ENCODE results near the gene SIVA1.

Gene SIVA1

GRCh38 chr14:104788161-104788818 is 35.3 kb downstream of the SIVA1 start:
- no peaks in the 10 kb centered on the region; the same call in 1 of the 2 replicates for H3K79me2 ChIP-seq (ENCODE audit: insufficient read depth, low read length)
- no peak overlapping the region for H3K9ac ChIP-seq (ENCODE audit: low read length)
- H3K27ac ChIP-seq (ENCODE audit: low read depth, low read length): no peak overlapping the region
- H3K9me2 ChIP-seq (replicated peaks; ENCODE audit: insufficient read depth, low read length): no peaks in the 10 kb centered on the region
- no peaks in the 10 kb centered on the region for H3K27me3 ChIP-seq (ENCODE audit: low read length)
- H3K4me3 ChIP-seq (ENCODE audit: insufficient read depth, low read length, poor library complexity, severe bottlenecking): no peak overlapping the region
- no peaks in the 10 kb centered on the region for H4K20me1 ChIP-seq (ENCODE audit: low read depth, low read length)
- TF ChIP-seq EZH2phosphoT487 (conservative IDR thresholded peaks at IDR 0.05; ENCODE audit: low read length) (no peak), CTCF (IDR thresholded peaks at IDR 0.05; ENCODE audit: insufficient read depth, low read length, poor library complexity, severe bottlenecking) (no peak)
- H3K4me2 ChIP-seq (ENCODE audit: low read depth, low read length, poor library complexity, severe bottlenecking): no peak overlapping the region
- no peaks in the 10 kb centered on the region for H3F3A ChIP-seq (ENCODE audit: insufficient read depth)
- no peaks in the 10 kb centered on the region for H3K36me3 ChIP-seq (ENCODE audit: low read length)
- no peak overlapping the region for H2AFZ ChIP-seq (ENCODE audit: low read depth, low read length, severe bottlenecking)
- H3K9me3 ChIP-seq (ENCODE audit: insufficient read depth, low read length): no peaks in the 10 kb centered on the region

- TF ChIP-seq CTCF (IDR thresholded peaks at IDR 0.05; ENCODE audit: insufficient read depth, low read length, poor library complexity, severe bottlenecking): no peak
- no peak for TF ChIP-seq EZH2phosphoT487 (conservative IDR thresholded peaks at IDR 0.05; ENCODE audit: low read length)
- Histone ChIP-seq H2AFZ (ENCODE audit: low read depth, low read length, severe bottlenecking) (no peak overlapping the region), H3K79me2 (ENCODE audit: insufficient read depth, low read length) (no peaks in the 10 kb centered on the region; the same call in 1 of the 2 replicates), H3K27me3 (ENCODE audit: low read length) (no peaks in the 10 kb centered on the region), H3K27ac (ENCODE audit: low read depth, low read length) (no peak overlapping the region), H3K4me3 (ENCODE audit: insufficient read depth, low read length, poor library complexity, severe bottlenecking) (no peak overlapping the region), H3K4me2 (ENCODE audit: low read depth, low read length, poor library complexity, severe bottlenecking) (no peak overlapping the region), H4K20me1 (ENCODE audit: low read depth, low read length) (no peaks in the 10 kb centered on the region), H3K9me3 (ENCODE audit: insufficient read depth, low read length) (no peaks in the 10 kb centered on the region), H3K36me3 (ENCODE audit: low read length) (no peaks in the 10 kb centered on the region), H3K9ac (ENCODE audit: low read length) (no peak overlapping the region), H3K9me2 (replicated peaks; ENCODE audit: insufficient read depth, low read length) (no peaks in the 10 kb centered on the region), H3F3A (ENCODE audit: insufficient read depth) (no peaks in the 10 kb centered on the region)
These were observed 36.1 kb downstream of the SIVA1 start for GRCh38 chr14:104788873-104789663.

GRCh38 chr14:104789752-104790743 is 37.1 kb downstream of the SIVA1 start:
- H3K36me3 ChIP-seq (ENCODE audit: low read length): no peaks in the 10 kb centered on the region
- H2AFZ ChIP-seq (ENCODE audit: low read depth, low read length, severe bottlenecking): no peak overlapping the region
- H3K4me3 ChIP-seq (ENCODE audit: insufficient read depth, low read length, poor library complexity, severe bottlenecking): no peak overlapping the region
- no peaks in the 10 kb centered on the region for H3K9me2 ChIP-seq (replicated peaks; ENCODE audit: insufficient read depth, low read length)
- no peaks in the 10 kb centered on the region for H3F3A ChIP-seq (ENCODE audit: insufficient read depth)
- no peak overlapping the region for H3K27ac ChIP-seq (ENCODE audit: low read depth, low read length)
- H3K9me3 ChIP-seq (ENCODE audit: insufficient read depth, low read length): no peaks in the 10 kb centered on the region
- no peak overlapping the region for H3K4me2 ChIP-seq (ENCODE audit: low read depth, low read length, poor library complexity, severe bottlenecking)
- TF ChIP-seq EZH2phosphoT487 (conservative IDR thresholded peaks at IDR 0.05; ENCODE audit: low read length): no peak
- TF ChIP-seq CTCF (IDR thresholded peaks at IDR 0.05; ENCODE audit: insufficient read depth, low read length, poor library complexity, severe bottlenecking): no peak
- peaks cover 8% of the 10 kb centered on the region; the same call in 1 of the 2 replicates for H3K79me2 ChIP-seq (ENCODE audit: insufficient read depth, low read length)
- H3K27me3 ChIP-seq (ENCODE audit: low read length): no peaks in the 10 kb centered on the region
- H4K20me1 ChIP-seq (ENCODE audit: low read depth, low read length): no peaks in the 10 kb centered on the region
- H3K9ac ChIP-seq (ENCODE audit: low read length): no peak overlapping the region

All from SU-DHL-6 (cell line).